Esophagus (tissue), 2 donors: ENCODE data around the gene RAP2A. TPM values are rescaled to one million over a fixed set of nuclear protein-coding genes. Genes with fewer than 3 reads are reported as not detected.

Experiments
- polyA plus RNA-seq, 2 donors: library from polyadenylated mRNA; stranded (reverse); fragments of 200-250 nt; gene quantifications; one replicate each; pipeline ENCODE4 v1.2.3, GENCODE V29; 2013
- donor health status: healthy with polysubstance abuse.
- donor health status: Bipolar disorder and iron deficiency.

RAP2A gene
- polyA plus RNA-seq, 2 donors = 7.4 to 12.5 TPM

Other genes with a start within 250 kb of the RAP2A start
- 10 to 100 TPM in 1 of 2 donors, 1 to 10 TPM in 1; 4.9 to 10.3 TPM for gene MBNL2, start 211.8 kb upstream of the RAP2A start, polyA plus RNA-seq